ENCODE results near the gene GLYR1. TPM values are rescaled to one million over a fixed set of nuclear protein-coding genes. Genes with fewer than 3 reads are reported as not detected.

The GLYR1 gene
- total and polyA plus RNA-seq, 4 donors = 18.1 to 50.2 (median 40.6) TPM

GRCh38 chr16:4855371-4855770 lies 8.3 kb upstream of the GLYR1 start:
- no peak for DNase-seq (ENCODE audit: low spot score)
- no peaks in the 10 kb centered on the region for H3K9me3 ChIP-seq (ENCODE audit: control insufficient read depth in 4 of 4, low read length in 3 of 4)
- no peak overlapping the region for H3K4me3 ChIP-seq (ENCODE audit: low read depth in 1 of 3, low read length in 3 of 3)
- no peak overlapping the region for H3K9ac ChIP-seq (ENCODE audit: low read depth in 1 of 2, low read length in 2 of 2)
- 99% methylated on average over 5 of the region's 5 CpGs for WGBS
- no peaks in the 10 kb centered on the region for H3K27me3 ChIP-seq (ENCODE audit: control insufficient read depth in 4 of 4, insufficient read depth in 4 of 4, low read length in 3 of 4)
- peaks cover 15 to 50% (median 38%) of the 10 kb centered on the region in 4 donors for H3K36me3 ChIP-seq (ENCODE audit: control insufficient read depth in 4 of 4, insufficient read depth in 3 of 4, low read depth in 1 of 4, low read length in 3 of 4)
- no peak for TF ChIP-seq ZBTB33 (IDR thresholded peaks at IDR 0.05)
- peaks cover 0 to 11% (median 2%) of the 10 kb centered on the region in 4 donors for H3K4me1 ChIP-seq (ENCODE audit: control insufficient read depth in 4 of 4, insufficient read depth in 4 of 4, low read length in 3 of 4)
- no peak overlapping the region for H3K27ac ChIP-seq (ENCODE audit: low read depth in 1 of 2, low read length in 2 of 2)

GRCh38 chr16:4852221-4852872 lies 5.3 kb upstream of the GLYR1 start:
- WGBS = 69% methylated on average over 1 of the region's 1 CpG
- peaks cover 4 to 25% (median 20%) of the 10 kb centered on the region in 4 donors for H3K4me1 ChIP-seq (ENCODE audit: control insufficient read depth in 4 of 4, insufficient read depth in 4 of 4, low read length in 3 of 4)
- DNase-seq (ENCODE audit: low spot score) = no peak
- TF ChIP-seq YY1 (IDR thresholded peaks at IDR 0.05) (no peak), NR2F2 (IDR thresholded peaks at IDR 0.05) (peak; percentile 15)
- no peaks in the 10 kb centered on the region for H3K27me3 ChIP-seq (ENCODE audit: control insufficient read depth in 4 of 4, insufficient read depth in 4 of 4, low read length in 3 of 4)
- no peak overlapping the region for H3K4me3 ChIP-seq (ENCODE audit: low read depth in 1 of 3, low read length in 3 of 3)
- H3K36me3 ChIP-seq (ENCODE audit: control insufficient read depth in 4 of 4, insufficient read depth in 3 of 4, low read depth in 1 of 4, low read length in 3 of 4) = peaks cover 8 to 24% (median 10%) of the 10 kb centered on the region in 4 donors
- H3K9ac ChIP-seq (ENCODE audit: low read depth in 1 of 2, low read length in 2 of 2) = no peak overlapping the region
- H3K27ac ChIP-seq (ENCODE audit: low read depth in 1 of 2, low read length in 2 of 2) = peak overlapping the region in 1 of 2 donors; percentile 18
- no peaks in the 10 kb centered on the region for H3K9me3 ChIP-seq (ENCODE audit: control insufficient read depth in 4 of 4, low read length in 3 of 4)

GRCh38 chr16:4850211-4850610 lies 3.1 kb upstream of the GLYR1 start:
- peaks cover 7 to 13% (median 8%) of the 10 kb centered on the region in 4 donors for H3K36me3 ChIP-seq (ENCODE audit: control insufficient read depth in 4 of 4, insufficient read depth in 3 of 4, low read depth in 1 of 4, low read length in 3 of 4)
- DNase-seq (ENCODE audit: low spot score) = no peak
- no peak for TF ChIP-seq ZBTB33 (IDR thresholded peaks at IDR 0.05)
- no peak for TF ChIP-seq HNF4G (IDR thresholded peaks at IDR 0.05)
- TF ChIP-seq FOXA2 (IDR thresholded peaks at IDR 0.05) = no peak
- TF ChIP-seq HNF4A (conservative IDR thresholded peaks at IDR 0.05) = no peak
- no peak for TF ChIP-seq ATF3 (IDR thresholded peaks at IDR 0.05)
- no peak for TF ChIP-seq CTCF (IDR thresholded peaks at IDR 0.05; ENCODE audit: low read depth, low read length, missing input control)
- no peak for TF ChIP-seq FOXA1 (IDR thresholded peaks at IDR 0.05)
- TF ChIP-seq RAD21 (IDR thresholded peaks at IDR 0.05) = no peak
- TF ChIP-seq SP1 (IDR thresholded peaks at IDR 0.05) = no peak
- TF ChIP-seq NR2F2 (IDR thresholded peaks at IDR 0.05) = no peak
- TF ChIP-seq JUND (IDR thresholded peaks at IDR 0.05) = no peak
- TF ChIP-seq GABPA (IDR thresholded peaks at IDR 0.05 in 1 of 2, conservative IDR thresholded peaks at IDR 0.05 in 1 of 2) = no peak
- no peak for TF ChIP-seq TAF1 (conservative IDR thresholded peaks at IDR 0.05)
- TF ChIP-seq MAX (IDR thresholded peaks at IDR 0.05) = no peak
- TF ChIP-seq YY1 (IDR thresholded peaks at IDR 0.05) = no peak
- no peak overlapping the region for H3K9ac ChIP-seq (ENCODE audit: low read depth in 1 of 2, low read length in 2 of 2)
- H3K4me3 ChIP-seq (ENCODE audit: low read depth in 1 of 3, low read length in 3 of 3) = no peak overlapping the region
- peaks cover 4 to 38% (median 32%) of the 10 kb centered on the region in 4 donors for H3K4me1 ChIP-seq (ENCODE audit: control insufficient read depth in 4 of 4, insufficient read depth in 4 of 4, low read length in 3 of 4)
- no peaks in the 10 kb centered on the region for H3K9me3 ChIP-seq (ENCODE audit: control insufficient read depth in 4 of 4, low read length in 3 of 4)
- WGBS = 80% methylated on average over 3 of the region's 3 CpGs
- no peaks in the 10 kb centered on the region for H3K27me3 ChIP-seq (ENCODE audit: control insufficient read depth in 4 of 4, insufficient read depth in 4 of 4, low read length in 3 of 4)
- H3K27ac ChIP-seq (ENCODE audit: low read depth in 1 of 2, low read length in 2 of 2) = no peak overlapping the region
